ENCODE data around the gene ABLIM1. TPM values are rescaled to one million over a fixed set of nuclear protein-coding genes. Genes with fewer than 3 reads are reported as not detected.

The ABLIM1 gene
- total and polyA plus RNA-seq, 2 experiments from 2014 or later: 21.9 to 45.1 TPM

DNA sequence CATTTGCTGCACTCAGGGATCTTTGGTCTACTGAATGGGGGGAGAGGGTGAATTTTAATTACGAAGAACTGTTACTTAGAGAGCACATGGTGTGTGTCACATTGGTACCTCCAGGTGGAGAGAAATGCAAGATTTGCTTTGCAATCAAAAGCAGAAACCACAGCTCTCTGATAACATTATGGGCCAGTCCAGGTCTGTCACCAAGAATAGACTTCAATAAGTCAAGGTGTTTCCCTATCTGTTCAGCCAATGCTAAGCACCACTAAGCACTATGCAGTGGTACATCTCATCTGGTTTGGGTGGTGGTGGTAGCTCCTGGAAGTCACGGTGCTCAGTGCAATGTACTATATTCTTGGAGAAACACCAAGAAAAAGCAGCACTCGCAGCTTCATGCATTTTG is 134.2 kb downstream of the ABLIM1 start:
- H3F3A ChIP-seq (replicated peaks; ENCODE audit: low read depth): no peaks in the 10 kb centered on the region
- TF ChIP-seq STAT1 (IDR thresholded peaks at IDR 0.05; ENCODE audit: unreplicated experiment): no peak
- TF ChIP-seq, protein P1, sequence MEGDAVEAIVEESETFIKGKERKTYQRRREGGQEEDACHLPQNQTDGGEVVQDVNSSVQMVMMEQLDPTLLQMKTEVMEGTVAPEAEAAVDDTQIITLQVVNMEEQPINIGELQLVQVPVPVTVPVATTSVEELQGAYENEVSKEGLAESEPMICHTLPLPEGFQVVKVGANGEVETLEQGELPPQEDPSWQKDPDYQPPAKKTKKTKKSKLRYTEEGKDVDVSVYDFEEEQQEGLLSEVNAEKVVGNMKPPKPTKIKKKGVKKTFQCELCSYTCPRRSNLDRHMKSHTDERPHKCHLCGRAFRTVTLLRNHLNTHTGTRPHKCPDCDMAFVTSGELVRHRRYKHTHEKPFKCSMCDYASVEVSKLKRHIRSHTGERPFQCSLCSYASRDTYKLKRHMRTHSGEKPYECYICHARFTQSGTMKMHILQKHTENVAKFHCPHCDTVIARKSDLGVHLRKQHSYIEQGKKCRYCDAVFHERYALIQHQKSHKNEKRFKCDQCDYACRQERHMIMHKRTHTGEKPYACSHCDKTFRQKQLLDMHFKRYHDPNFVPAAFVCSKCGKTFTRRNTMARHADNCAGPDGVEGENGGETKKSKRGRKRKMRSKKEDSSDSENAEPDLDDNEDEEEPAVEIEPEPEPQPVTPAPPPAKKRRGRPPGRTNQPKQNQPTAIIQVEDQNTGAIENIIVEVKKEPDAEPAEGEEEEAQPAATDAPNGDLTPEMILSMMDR (conservative IDR thresholded peaks at IDR 0.05; ENCODE audit: low read depth in 2 of 2): 0 out of 4 replicates have a peak, but pooled peaks of 1 of the 2 experiments have one; percentile 3
- Mint-ChIP-seq H3K36me3 (ENCODE audit: low read depth) (no peaks in the 10 kb centered on the region), H3K27me3 (ENCODE audit: insufficient read depth, low read depth, poor library complexity) (peaks cover 5% of the 10 kb centered on the region), H3K4me1 (peaks cover 62% of the 10 kb centered on the region), H3K4me3 (no peak overlapping the region), H3K9me3 (no peaks in the 10 kb centered on the region), H3K27ac (no peak overlapping the region)
- H3K4me1 ChIP-seq (ENCODE audit: insufficient read depth): peaks cover 50% of the 10 kb centered on the region
- H2AFZ ChIP-seq: no peak overlapping the region
- no peaks in the 10 kb centered on the region for H3K27me3 ChIP-seq (ENCODE audit: insufficient read depth)
- H3K4me3 ChIP-seq: no peak overlapping the region
- H3K9me2 ChIP-seq (ENCODE audit: insufficient read depth): no peaks in the 10 kb centered on the region
- H3K79me2 ChIP-seq (replicated peaks; ENCODE audit: insufficient read depth): peaks cover 70% of the 10 kb centered on the region
- ATAC-seq: no peak
- H3K4me2 ChIP-seq: peak overlapping the region; percentile 77
- H4K20me1 ChIP-seq (replicated peaks; ENCODE audit: insufficient read depth): no peaks in the 10 kb centered on the region
- no peaks in the 10 kb centered on the region for H3K36me3 ChIP-seq (ENCODE audit: insufficient read depth)
- H3K27ac ChIP-seq (ENCODE audit: low read depth): no peak overlapping the region
- no peak for DNase-seq (ENCODE audit: low spot score)

DNA sequence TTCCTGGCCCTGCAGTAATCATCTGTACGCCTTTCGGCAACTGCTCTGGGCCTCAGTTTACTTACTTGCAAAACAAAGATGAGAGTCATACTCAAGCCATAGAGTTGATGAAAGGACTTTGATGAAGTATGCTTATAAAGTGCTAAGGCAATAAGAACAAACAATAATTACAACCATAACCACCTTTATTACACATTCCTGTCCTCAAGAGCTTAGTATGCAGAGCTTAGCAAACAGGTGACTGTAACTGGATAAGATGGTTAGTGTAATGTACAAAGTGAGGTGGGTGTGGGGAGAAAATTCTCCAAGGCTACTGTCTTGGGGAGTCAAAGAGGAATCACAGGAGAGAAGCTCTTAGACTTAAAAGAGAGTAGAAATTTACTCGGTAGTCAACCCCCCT is 136.8 kb downstream of the ABLIM1 start:
- Histone ChIP-seq H3K27me3 (ENCODE audit: insufficient read depth) (no peaks in the 10 kb centered on the region), H3K4me3 (no peak overlapping the region), H3K27ac (ENCODE audit: low read depth) (no peak overlapping the region), H3K4me2 (no peak overlapping the region), H4K20me1 (replicated peaks; ENCODE audit: insufficient read depth) (0 out of 2 replicates have a peak, but pooled peaks cover 3% of the 10 kb centered on the region), H3F3A (replicated peaks; ENCODE audit: low read depth) (no peaks in the 10 kb centered on the region), H2AFZ (no peak overlapping the region), H3K9me2 (ENCODE audit: insufficient read depth) (no peaks in the 10 kb centered on the region), H3K79me2 (replicated peaks; ENCODE audit: insufficient read depth) (peaks cover 94% of the 10 kb centered on the region), H3K36me3 (ENCODE audit: insufficient read depth) (no peaks in the 10 kb centered on the region), H3K4me1 (ENCODE audit: insufficient read depth) (peaks cover 54% of the 10 kb centered on the region)
- Mint-ChIP-seq H3K9me3 (no peaks in the 10 kb centered on the region), H3K36me3 (ENCODE audit: low read depth) (no peaks in the 10 kb centered on the region), H3K27me3 (ENCODE audit: insufficient read depth, low read depth, poor library complexity) (peaks cover 5% of the 10 kb centered on the region), H3K27ac (no peak overlapping the region), H3K4me1 (peaks cover 72% of the 10 kb centered on the region), H3K4me3 (no peak overlapping the region)
- DNase-seq (ENCODE audit: low spot score): no peak
- no peak for ATAC-seq
- no peak for TF ChIP-seq CREB1 (CRISPR knock-in tag; IDR thresholded peaks at IDR 0.05; ENCODE audit: low read depth)
- TF ChIP-seq, protein P2, sequence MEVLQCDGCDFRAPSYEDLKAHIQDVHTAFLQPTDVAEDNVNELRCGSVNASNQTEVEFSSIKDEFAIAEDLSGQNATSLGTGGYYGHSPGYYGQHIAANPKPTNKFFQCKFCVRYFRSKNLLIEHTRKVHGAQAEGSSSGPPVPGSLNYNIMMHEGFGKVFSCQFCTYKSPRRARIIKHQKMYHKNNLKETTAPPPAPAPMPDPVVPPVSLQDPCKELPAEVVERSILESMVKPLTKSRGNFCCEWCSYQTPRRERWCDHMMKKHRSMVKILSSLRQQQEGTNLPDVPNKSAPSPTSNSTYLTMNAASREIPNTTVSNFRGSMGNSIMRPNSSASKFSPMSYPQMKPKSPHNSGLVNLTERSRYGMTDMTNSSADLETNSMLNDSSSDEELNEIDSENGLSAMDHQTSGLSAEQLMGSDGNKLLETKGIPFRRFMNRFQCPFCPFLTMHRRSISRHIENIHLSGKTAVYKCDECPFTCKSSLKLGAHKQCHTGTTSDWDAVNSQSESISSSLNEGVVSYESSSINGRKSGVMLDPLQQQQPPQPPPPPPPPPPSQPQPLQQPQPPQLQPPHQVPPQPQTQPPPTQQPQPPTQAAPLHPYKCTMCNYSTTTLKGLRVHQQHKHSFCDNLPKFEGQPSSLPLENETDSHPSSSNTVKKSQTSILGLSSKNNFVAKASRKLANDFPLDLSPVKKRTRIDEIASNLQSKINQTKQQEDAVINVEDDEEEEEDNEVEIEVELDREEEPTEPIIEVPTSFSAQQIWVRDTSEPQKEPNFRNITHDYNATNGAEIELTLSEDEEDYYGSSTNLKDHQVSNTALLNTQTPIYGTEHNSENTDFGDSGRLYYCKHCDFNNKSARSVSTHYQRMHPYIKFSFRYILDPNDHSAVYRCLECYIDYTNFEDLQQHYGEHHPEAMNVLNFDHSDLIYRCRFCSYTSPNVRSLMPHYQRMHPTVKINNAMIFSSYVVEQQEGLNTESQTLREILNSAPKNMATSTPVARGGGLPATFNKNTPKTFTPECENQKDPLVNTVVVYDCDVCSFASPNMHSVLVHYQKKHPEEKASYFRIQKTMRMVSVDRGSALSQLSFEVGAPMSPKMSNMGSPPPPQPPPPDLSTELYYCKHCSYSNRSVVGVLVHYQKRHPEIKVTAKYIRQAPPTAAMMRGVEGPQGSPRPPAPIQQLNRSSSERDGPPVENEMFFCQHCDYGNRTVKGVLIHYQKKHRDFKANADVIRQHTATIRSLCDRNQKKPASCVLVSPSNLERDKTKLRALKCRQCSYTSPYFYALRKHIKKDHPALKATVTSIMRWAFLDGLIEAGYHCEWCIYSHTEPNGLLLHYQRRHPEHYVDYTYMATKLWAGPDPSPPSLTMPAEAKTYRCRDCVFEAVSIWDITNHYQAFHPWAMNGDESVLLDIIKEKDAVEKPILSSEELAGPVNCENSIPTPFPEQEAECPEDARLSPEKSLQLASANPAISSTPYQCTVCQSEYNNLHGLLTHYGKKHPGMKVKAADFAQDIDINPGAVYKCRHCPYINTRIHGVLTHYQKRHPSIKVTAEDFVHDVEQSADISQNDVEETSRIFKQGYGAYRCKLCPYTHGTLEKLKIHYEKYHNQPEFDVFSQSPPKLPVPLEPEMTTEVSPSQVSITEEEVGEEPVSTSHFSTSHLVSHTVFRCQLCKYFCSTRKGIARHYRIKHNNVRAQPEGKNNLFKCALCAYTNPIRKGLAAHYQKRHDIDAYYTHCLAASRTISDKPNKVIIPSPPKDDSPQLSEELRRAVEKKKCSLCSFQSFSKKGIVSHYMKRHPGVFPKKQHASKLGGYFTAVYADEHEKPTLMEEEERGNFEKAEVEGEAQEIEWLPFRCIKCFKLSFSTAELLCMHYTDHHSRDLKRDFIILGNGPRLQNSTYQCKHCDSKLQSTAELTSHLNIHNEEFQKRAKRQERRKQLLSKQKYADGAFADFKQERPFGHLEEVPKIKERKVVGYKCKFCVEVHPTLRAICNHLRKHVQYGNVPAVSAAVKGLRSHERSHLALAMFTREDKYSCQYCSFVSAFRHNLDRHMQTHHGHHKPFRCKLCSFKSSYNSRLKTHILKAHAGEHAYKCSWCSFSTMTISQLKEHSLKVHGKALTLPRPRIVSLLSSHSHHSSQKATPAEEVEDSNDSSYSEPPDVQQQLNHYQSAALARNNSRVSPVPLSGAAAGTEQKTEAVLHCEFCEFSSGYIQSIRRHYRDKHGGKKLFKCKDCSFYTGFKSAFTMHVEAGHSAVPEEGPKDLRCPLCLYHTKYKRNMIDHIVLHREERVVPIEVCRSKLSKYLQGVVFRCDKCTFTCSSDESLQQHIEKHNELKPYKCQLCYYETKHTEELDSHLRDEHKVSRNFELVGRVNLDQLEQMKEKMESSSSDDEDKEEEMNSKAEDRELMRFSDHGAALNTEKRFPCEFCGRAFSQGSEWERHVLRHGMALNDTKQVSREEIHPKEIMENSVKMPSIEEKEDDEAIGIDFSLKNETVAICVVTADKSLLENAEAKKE (CRISPR knock-in tag; IDR thresholded peaks at IDR 0.05): no peak
- TF ChIP-seq ZNF331 (CRISPR knock-in tag; IDR thresholded peaks at IDR 0.05; ENCODE audit: low read depth): no peak
- no peak for TF ChIP-seq ZNF114 (CRISPR knock-in tag; IDR thresholded peaks at IDR 0.05)
- TF ChIP-seq, protein P3, sequence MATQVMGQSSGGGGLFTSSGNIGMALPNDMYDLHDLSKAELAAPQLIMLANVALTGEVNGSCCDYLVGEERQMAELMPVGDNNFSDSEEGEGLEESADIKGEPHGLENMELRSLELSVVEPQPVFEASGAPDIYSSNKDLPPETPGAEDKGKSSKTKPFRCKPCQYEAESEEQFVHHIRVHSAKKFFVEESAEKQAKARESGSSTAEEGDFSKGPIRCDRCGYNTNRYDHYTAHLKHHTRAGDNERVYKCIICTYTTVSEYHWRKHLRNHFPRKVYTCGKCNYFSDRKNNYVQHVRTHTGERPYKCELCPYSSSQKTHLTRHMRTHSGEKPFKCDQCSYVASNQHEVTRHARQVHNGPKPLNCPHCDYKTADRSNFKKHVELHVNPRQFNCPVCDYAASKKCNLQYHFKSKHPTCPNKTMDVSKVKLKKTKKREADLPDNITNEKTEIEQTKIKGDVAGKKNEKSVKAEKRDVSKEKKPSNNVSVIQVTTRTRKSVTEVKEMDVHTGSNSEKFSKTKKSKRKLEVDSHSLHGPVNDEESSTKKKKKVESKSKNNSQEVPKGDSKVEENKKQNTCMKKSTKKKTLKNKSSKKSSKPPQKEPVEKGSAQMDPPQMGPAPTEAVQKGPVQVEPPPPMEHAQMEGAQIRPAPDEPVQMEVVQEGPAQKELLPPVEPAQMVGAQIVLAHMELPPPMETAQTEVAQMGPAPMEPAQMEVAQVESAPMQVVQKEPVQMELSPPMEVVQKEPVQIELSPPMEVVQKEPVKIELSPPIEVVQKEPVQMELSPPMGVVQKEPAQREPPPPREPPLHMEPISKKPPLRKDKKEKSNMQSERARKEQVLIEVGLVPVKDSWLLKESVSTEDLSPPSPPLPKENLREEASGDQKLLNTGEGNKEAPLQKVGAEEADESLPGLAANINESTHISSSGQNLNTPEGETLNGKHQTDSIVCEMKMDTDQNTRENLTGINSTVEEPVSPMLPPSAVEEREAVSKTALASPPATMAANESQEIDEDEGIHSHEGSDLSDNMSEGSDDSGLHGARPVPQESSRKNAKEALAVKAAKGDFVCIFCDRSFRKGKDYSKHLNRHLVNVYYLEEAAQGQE (IDR thresholded peaks at IDR 0.05; ENCODE audit: unreplicated experiment): no peak
- no peak for TF ChIP-seq NANOG (IDR thresholded peaks at IDR 0.05; ENCODE audit: borderline replicate concordance)
- TF ChIP-seq JUNB (IDR thresholded peaks at IDR 0.05; ENCODE audit: unreplicated experiment): no peak
- TF ChIP-seq, protein P4, sequence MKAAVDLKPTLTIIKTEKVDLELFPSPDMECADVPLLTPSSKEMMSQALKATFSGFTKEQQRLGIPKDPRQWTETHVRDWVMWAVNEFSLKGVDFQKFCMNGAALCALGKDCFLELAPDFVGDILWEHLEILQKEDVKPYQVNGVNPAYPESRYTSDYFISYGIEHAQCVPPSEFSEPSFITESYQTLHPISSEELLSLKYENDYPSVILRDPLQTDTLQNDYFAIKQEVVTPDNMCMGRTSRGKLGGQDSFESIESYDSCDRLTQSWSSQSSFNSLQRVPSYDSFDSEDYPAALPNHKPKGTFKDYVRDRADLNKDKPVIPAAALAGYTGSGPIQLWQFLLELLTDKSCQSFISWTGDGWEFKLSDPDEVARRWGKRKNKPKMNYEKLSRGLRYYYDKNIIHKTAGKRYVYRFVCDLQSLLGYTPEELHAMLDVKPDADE (IDR thresholded peaks at IDR 0.05): no peak
